ENCODE results near the gene IRF4. TPM values are rescaled to one million over a fixed set of nuclear protein-coding genes. Genes with fewer than 3 reads are reported as not detected.

IRF4 gene
- total RNA-seq, 1 experiment from 2014 or later, result 0.37 TPM

DNA sequence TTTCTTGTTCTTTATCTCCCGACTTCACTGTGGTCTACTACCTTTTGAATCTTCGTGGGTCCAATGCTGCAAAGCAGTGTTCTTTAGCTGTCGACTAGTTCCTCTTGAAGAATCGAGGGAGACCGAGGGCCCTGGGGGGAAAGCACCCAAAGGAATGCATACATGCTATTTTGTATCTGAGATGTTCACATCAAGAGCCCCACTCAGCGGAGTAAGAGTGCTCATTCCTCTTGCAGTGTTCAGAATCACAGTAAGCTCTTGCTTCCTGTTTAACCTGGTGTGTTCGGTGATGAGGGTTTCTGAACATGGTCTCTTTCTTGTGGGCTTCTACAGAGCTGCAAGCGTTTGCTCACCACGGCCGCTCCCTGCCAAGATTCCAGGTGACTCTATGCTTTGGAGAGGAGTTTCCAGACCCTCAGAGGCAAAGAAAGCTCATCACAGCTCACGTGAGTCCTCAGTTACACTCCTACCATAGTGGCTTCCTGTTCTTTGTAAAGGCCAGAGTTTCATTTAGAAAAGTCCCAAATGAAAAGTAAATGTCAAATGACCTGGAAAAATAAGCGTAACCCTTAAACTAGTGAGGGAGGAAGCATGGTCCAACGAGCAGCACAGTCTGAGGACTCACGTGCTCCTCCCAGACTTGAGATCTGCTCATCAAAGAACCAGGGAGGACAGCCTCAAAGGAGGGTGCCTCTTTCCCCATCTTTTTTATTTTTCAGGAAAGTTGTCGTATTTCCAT is 13.3 kb downstream of the IRF4 start:
- no peaks in the 10 kb centered on the region for H3K36me3 ChIP-seq (ENCODE audit: insufficient read depth, low read length, poor library complexity, severe bottlenecking)
- no TSS peak for BruUV-seq (replicated peaks)
- CTCF ChIA-PET, result no interaction called here
- H3K27me3 ChIP-seq (replicated peaks; ENCODE audit: insufficient read depth, low read depth, low read length, poor library complexity), result peaks cover 28% of the 10 kb centered on the region
- no peak overlapping the region for H3K27ac ChIP-seq (ENCODE audit: low read depth, low read length, poor library complexity, severe bottlenecking)
- DNase-seq (ENCODE audit: low spot score), result no peak
- TF ChIP-seq EZH2 (IDR thresholded peaks at IDR 0.05; ENCODE audit: borderline replicate concordance, low read depth, low read length, poor library complexity, severe bottlenecking), result no peak
- TF ChIP-seq, protein P1, sequence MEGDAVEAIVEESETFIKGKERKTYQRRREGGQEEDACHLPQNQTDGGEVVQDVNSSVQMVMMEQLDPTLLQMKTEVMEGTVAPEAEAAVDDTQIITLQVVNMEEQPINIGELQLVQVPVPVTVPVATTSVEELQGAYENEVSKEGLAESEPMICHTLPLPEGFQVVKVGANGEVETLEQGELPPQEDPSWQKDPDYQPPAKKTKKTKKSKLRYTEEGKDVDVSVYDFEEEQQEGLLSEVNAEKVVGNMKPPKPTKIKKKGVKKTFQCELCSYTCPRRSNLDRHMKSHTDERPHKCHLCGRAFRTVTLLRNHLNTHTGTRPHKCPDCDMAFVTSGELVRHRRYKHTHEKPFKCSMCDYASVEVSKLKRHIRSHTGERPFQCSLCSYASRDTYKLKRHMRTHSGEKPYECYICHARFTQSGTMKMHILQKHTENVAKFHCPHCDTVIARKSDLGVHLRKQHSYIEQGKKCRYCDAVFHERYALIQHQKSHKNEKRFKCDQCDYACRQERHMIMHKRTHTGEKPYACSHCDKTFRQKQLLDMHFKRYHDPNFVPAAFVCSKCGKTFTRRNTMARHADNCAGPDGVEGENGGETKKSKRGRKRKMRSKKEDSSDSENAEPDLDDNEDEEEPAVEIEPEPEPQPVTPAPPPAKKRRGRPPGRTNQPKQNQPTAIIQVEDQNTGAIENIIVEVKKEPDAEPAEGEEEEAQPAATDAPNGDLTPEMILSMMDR (conservative IDR thresholded peaks at IDR 0.05; ENCODE audit: low read depth, low read length), result no peak
- no peak overlapping the region for H3K4me3 ChIP-seq (ENCODE audit: low read depth, low read length, poor library complexity, severe bottlenecking)
- no peaks in the 10 kb centered on the region for H3K4me1 ChIP-seq (ENCODE audit: insufficient read depth, low read length, poor library complexity, severe bottlenecking)
- POLR2A ChIA-PET (ENCODE audit: low non-redundant PET), result no interaction called here
- intact Hi-C loops (cut with micrococcal nuclease; ENCODE audit: unreplicated experiment), result no loop called here
- no peaks in the 10 kb centered on the region for H3K9me3 ChIP-seq (ENCODE audit: low read depth, low read length, poor library complexity, severe bottlenecking)

DNA sequence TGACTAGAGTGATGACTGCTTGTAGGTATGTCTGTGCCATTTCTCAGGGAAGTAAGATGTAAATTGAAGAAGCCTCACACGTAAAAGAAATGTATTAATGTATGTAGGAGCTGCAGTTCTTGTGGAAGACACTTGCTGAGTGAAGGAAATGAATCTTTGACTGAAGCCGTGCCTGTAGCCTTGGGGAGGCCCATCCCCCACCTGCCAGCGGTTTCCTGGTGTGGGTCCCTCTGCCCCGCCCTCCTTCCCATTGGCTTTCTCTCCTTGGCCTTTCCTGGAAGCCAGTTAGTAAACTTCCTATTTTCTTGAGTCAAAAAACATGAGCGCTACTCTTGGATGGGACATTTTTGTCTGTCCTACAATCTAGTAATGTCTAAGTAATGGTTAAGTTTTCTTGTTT is 16.6 kb downstream of the IRF4 start:
- CTCF ChIA-PET, result no interaction called here

DNA sequence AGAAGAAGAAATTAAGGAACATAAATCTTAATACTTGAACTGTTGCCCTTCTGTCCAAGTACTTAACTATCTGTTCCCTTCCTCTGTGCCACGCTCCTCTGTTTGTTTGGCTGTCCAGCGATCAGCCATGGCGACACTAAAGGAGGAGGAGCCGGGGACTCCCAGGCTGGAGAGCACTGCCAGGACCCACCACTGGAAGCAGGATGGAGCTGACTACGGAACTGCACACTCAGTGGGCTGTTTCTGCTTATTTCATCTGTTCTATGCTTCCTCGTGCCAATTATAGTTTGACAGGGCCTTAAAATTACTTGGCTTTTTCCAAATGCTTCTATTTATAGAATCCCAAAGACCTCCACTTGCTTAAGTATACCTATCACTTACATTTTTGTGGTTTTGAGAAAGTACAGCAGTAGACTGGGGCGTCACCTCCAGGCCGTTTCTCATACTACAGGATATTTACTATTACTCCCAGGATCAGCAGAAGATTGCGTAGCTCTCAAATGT is 17.1 kb downstream of the IRF4 start:
- no peak overlapping the region for H3K27ac ChIP-seq (ENCODE audit: low read depth, low read length, poor library complexity, severe bottlenecking)
- peaks cover 52% of the 10 kb centered on the region for H3K27me3 ChIP-seq (replicated peaks; ENCODE audit: insufficient read depth, low read depth, low read length, poor library complexity)
- intact Hi-C loops (cut with micrococcal nuclease; ENCODE audit: unreplicated experiment), result no loop called here
- no peaks in the 10 kb centered on the region for H3K9me3 ChIP-seq (ENCODE audit: low read depth, low read length, poor library complexity, severe bottlenecking)
- H3K4me1 ChIP-seq (ENCODE audit: insufficient read depth, low read length, poor library complexity, severe bottlenecking), result no peaks in the 10 kb centered on the region
- TF ChIP-seq, protein P1 (conservative IDR thresholded peaks at IDR 0.05; ENCODE audit: low read depth, low read length), result peak; percentile 40; the same call in 1 of the 2 replicates
- TF ChIP-seq EZH2 (IDR thresholded peaks at IDR 0.05; ENCODE audit: borderline replicate concordance, low read depth, low read length, poor library complexity, severe bottlenecking), result no peak
- H3K4me3 ChIP-seq (ENCODE audit: low read depth, low read length, poor library complexity, severe bottlenecking), result no peak overlapping the region
- no peaks in the 10 kb centered on the region for H3K36me3 ChIP-seq (ENCODE audit: insufficient read depth, low read length, poor library complexity, severe bottlenecking)
- ChIA-PET POLR2A (ENCODE audit: low non-redundant PET) (no interaction called here), CTCF (interaction anchor here (0.6 kb wide), 1 partner anchor 176 kb away, joined by 3 read pairs; no protein-coding TSS in a partner anchor)
- BruUV-seq (replicated peaks), result no TSS peak
- peak; percentile 39 for DNase-seq (ENCODE audit: low spot score)

More for the DNA sequence above, 16.6 kb downstream of the IRF4 start:
- intact Hi-C loops (cut with micrococcal nuclease; ENCODE audit: unreplicated experiment), result no loop called here
- Histone ChIP-seq H3K36me3 (ENCODE audit: insufficient read depth, low read length, poor library complexity, severe bottlenecking) (no peaks in the 10 kb centered on the region), H3K4me3 (ENCODE audit: low read depth, low read length, poor library complexity, severe bottlenecking) (no peak overlapping the region), H3K27me3 (replicated peaks; ENCODE audit: insufficient read depth, low read depth, low read length, poor library complexity) (peaks cover 47% of the 10 kb centered on the region), H3K4me1 (ENCODE audit: insufficient read depth, low read length, poor library complexity, severe bottlenecking) (no peaks in the 10 kb centered on the region), H3K27ac (ENCODE audit: low read depth, low read length, poor library complexity, severe bottlenecking) (no peak overlapping the region), H3K9me3 (ENCODE audit: low read depth, low read length, poor library complexity, severe bottlenecking) (no peaks in the 10 kb centered on the region)
- POLR2A ChIA-PET (ENCODE audit: low non-redundant PET), result no interaction called here
- TF ChIP-seq, protein P1 (conservative IDR thresholded peaks at IDR 0.05; ENCODE audit: low read depth, low read length), result no peak
- TF ChIP-seq EZH2 (IDR thresholded peaks at IDR 0.05; ENCODE audit: borderline replicate concordance, low read depth, low read length, poor library complexity, severe bottlenecking), result no peak
- no TSS peak for BruUV-seq (replicated peaks)
- no peak for DNase-seq (ENCODE audit: low spot score)

All from A673 (cell line).